C4-2B (cell line): ENCODE data around the gene RAMP1.

ENCODE experiments used
- H3K27ac ChIP-seq: fragments of 450-650 bp; 2 replicates; pipeline ENCODE4 v1.5.1; 2017
- ZFX ChIP-seq: fragments of 450-650 bp; IDR thresholded peaks from 2 replicates; pipeline ENCODE4 v1.6.1; 2017
- TF ChIP-seq, protein P1 (sequence below): fragments of 450-650 bp; conservative IDR thresholded peaks from 2 replicates; pipeline ENCODE4 v1.5.1; 2017; ENCODE audit warnings: mild to moderate bottlenecking

Gene RAMP1

DNA sequence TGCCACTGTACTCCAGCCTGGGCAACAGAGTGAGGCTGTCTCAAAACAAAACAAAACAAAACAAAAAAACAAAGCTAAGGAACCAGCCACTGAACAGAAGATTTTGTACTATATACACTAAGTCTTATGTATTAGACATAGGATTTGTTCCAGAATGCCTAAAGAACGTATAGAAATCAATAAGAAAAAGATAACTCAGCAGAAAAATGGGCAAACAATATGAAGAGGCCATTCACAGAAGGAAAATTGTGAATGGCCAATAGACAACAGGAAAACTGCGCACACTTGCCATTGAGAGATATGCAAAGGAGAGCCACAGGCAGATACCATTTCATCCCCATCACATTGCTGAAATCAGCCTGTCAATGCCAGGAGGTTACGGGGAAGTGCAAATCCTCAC lies 92.5 kb downstream of the RAMP1 start:
- H3K27ac ChIP-seq = no peak overlapping the region
- no peak for TF ChIP-seq ZFX
- TF ChIP-seq, protein P1, sequence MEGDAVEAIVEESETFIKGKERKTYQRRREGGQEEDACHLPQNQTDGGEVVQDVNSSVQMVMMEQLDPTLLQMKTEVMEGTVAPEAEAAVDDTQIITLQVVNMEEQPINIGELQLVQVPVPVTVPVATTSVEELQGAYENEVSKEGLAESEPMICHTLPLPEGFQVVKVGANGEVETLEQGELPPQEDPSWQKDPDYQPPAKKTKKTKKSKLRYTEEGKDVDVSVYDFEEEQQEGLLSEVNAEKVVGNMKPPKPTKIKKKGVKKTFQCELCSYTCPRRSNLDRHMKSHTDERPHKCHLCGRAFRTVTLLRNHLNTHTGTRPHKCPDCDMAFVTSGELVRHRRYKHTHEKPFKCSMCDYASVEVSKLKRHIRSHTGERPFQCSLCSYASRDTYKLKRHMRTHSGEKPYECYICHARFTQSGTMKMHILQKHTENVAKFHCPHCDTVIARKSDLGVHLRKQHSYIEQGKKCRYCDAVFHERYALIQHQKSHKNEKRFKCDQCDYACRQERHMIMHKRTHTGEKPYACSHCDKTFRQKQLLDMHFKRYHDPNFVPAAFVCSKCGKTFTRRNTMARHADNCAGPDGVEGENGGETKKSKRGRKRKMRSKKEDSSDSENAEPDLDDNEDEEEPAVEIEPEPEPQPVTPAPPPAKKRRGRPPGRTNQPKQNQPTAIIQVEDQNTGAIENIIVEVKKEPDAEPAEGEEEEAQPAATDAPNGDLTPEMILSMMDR = no peak

DNA sequence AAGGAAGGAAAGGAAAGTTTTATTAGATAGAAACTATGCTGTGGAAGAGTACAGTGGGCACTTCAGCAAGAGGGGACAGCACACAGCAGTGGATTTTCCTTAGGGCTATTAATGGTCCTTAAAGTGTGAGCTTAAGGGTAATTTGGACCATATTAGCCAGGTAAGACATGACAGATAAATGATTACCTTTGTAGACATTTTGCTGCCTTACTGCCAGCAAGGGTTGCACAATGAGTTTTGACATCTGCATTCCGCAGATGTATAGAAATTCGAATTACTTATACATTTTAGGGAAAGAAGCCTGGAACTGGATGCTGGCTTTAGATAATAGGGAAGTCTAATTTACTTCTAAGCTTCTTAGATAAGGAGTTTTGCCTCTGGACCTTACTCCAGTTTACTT lies 93.4 kb downstream of the RAMP1 start:
- H3K27ac ChIP-seq = no peak overlapping the region
- TF ChIP-seq, protein P1 = no peak
- no peak for TF ChIP-seq ZFX

DNA sequence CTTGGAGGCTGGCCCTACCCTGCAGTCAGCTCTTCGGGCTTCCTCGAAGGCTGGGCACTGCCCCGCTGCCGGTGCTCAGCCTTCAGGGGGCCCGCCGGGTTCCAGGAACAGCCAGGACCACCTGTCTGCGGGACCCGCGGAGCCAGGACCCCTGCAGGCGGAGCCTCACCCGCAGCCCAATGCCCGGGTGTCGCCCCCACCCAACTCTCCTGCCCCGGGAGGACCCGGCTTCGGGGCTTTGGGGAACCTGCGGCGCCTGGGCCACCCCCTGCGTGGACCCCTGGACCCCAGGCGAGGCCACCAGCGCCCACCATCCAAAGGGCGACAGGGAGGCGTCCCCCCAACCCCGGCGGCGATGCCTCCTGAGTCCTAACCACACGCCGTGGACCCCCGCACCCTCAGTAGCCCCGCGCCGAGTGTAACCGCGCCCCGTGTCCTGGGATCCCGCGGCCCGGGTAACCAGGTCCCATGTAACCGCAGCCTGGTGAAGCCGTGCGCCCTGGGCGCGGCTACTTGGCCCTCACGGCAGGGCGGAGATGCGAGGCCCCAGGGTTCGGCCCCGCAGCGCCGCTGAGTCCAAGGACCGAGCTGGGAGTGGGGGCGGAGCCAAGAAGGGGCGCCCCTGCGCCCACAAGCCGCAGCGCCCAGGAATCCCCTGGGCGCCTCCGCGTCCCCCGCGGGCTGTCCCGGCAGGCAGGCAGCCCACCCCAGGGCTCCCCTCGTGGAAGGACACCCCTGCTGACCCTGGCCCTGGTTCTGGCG lies 96.4 kb downstream of the RAMP1 start:
- H3K27ac ChIP-seq = no peak overlapping the region
- TF ChIP-seq, protein P1 = no peak
- TF ChIP-seq ZFX = no peak

DNA sequence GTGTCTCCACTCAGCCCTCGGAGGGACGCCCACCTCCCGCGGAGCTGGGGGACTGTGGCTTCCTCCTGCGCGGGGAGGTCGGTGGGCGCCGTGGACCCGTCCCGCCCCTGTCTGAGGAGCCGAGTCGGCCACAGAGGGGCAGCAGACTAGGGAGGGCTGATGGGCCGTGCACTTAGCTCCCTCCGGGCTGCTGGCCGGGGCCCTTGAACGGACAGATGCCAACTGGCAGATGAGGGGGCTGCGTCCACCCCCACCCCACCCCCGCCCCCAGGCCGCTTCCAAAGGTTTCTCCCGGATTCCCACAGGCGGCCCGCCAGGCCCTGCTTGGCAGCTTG lies 96.9 kb downstream of the RAMP1 start:
- TF ChIP-seq, protein P1 = no peak
- TF ChIP-seq ZFX = no peak
- H3K27ac ChIP-seq = no peak overlapping the region

DNA sequence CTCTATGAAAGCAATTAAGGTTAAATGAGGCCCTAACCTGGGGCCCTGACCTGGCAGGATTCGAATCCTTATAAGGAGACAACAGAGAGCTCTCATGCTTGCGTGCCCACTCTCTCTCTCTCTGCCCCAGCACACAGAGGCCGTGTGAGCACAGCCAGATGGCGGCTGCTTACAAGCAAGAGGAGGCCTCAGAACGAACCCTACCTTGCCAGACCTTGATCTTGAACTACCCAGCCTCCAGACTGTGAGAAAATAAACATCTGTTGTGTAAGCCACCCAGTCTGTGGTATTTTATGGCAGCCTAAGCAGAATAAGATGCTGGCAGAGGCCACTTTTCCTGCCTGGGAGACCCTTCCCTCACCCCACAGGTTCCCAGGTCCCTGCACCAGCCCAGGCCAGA lies 102.2 kb downstream of the RAMP1 start:
- TF ChIP-seq, protein P1 = no peak
- TF ChIP-seq ZFX = no peak
- no peak overlapping the region for H3K27ac ChIP-seq
